Osteocyte (in vitro differentiated cells): ENCODE data around the gene VEZT. TPM values are rescaled to one million over a fixed set of nuclear protein-coding genes. Genes with fewer than 3 reads are reported as not detected.

Experiments
- DNase-seq: peaks from one replicate; pipeline ENCODE4 v3.0.0; 2021; ENCODE audit warnings: mixed read lengths; ENCODE audit not compliant: unreplicated experiment; ENCODE audit errors: extremely low spot score
- H3K27ac Mint-ChIP-seq: one replicate; pipeline ENCODE4 v1.8.0; 2021; ENCODE audit warnings: mild to moderate bottlenecking, mixed read lengths; ENCODE audit not compliant: unreplicated experiment
- H3K27me3 Mint-ChIP-seq: one replicate; pipeline ENCODE4 v1.8.0; 2021; ENCODE audit warnings: mixed read lengths; ENCODE audit not compliant: unreplicated experiment
- H3K36me3 Mint-ChIP-seq: one replicate; pipeline ENCODE4 v1.8.0; 2021; ENCODE audit warnings: mixed read lengths; ENCODE audit not compliant: unreplicated experiment
- H3K4me1 Mint-ChIP-seq: one replicate; pipeline ENCODE4 v1.8.0; 2021; ENCODE audit warnings: mixed read lengths; ENCODE audit not compliant: unreplicated experiment
- H3K4me3 Mint-ChIP-seq: one replicate; pipeline ENCODE4 v1.8.0; 2021; ENCODE audit warnings: mild to moderate bottlenecking, moderate library complexity, mixed read lengths; ENCODE audit not compliant: unreplicated experiment
- H3K9me3 Mint-ChIP-seq: one replicate; pipeline ENCODE4 v1.8.0; 2021; ENCODE audit warnings: mixed read lengths; ENCODE audit not compliant: unreplicated experiment
- CTCF ChIP-seq: fragments of 200-600 bp; sonication (generic); IDR thresholded peaks from 2 replicates; pipeline ENCODE4 v1.5.0; 2021; ENCODE audit warnings: antibody characterized with exemption, mild to moderate bottlenecking, moderate library complexity
- long read RNA-seq: library from polyadenylated mRNA; unstranded; transcript quantifications from one replicate; pipeline ENCODE4 v2.0.0, GENCODE V29; 2021
- total RNA-seq: library from RNA; stranded (reverse); gene quantifications from 2 replicates; pipeline ENCODE4 v1.2.1, GENCODE V29; 2021

Gene VEZT, protein sequence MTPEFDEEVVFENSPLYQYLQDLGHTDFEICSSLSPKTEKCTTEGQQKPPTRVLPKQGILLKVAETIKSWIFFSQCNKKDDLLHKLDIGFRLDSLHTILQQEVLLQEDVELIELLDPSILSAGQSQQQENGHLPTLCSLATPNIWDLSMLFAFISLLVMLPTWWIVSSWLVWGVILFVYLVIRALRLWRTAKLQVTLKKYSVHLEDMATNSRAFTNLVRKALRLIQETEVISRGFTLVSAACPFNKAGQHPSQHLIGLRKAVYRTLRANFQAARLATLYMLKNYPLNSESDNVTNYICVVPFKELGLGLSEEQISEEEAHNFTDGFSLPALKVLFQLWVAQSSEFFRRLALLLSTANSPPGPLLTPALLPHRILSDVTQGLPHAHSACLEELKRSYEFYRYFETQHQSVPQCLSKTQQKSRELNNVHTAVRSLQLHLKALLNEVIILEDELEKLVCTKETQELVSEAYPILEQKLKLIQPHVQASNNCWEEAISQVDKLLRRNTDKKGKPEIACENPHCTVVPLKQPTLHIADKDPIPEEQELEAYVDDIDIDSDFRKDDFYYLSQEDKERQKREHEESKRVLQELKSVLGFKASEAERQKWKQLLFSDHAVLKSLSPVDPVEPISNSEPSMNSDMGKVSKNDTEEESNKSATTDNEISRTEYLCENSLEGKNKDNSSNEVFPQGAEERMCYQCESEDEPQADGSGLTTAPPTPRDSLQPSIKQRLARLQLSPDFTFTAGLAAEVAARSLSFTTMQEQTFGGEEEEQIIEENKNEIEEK
- 65.7 and 74.7 TPM in 2 replicates for total RNA-seq
- long read RNA-seq, full-length matches to known transcripts = 188 of 403 reads
- long read RNA-seq, partial matches to known transcripts = 51 of 403 reads
- long read RNA-seq, other reads (novel, unspliced or antisense) = 164 of 403 reads

DNA sequence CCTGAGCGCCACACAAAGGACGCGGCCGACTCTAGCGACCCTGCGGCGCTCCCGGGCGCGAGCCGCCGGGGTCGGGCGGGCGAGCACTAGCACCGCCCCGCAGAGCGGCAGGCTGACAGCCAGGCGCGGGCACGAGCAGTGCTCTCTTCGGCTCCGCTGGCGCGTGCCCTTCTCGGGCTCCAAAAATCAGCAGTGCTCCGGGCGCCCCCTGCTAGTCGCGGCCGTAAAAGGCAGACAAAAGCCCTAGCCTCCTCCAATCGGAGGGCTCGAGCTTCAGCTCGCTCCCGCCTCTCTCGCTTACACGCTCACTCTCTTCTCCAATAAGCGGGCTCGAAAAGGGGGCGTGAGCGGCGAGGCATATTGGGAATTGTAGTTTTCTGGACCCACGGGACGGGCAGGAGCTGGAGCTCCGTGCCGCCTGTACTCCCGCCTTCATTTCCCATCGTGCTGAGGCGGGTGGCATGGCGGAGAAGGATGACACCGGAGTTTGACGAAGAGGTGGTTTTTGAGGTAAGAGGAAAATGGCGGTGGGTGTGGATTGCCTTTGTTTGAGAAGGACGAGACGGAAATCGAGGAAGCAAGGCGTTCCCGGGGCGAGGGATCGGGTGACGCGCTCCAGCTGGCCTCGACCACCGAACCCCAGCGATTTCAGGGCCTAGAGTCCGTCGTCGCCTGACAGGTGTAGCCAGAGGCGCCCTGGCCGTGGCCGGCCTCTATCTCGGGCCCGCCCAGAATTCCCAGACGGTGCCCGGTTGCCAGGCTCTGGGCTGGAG, at the start of gene VEZT, which contains the start of gene FGD6:
VEZT (plus strand) TSS at position 431 of the 773 bp plus-strand sequence; CDS start at position 475, 44 bp downstream.
FGD6 (minus strand) TSS at position 91 of the 773 bp plus-strand sequence. CDS start 227 bp downstream, outside the sequence.
- Mint-ChIP-seq H3K27me3 (no peaks in the 10 kb centered on the region), H3K36me3 (peaks cover 5% of the 10 kb centered on the region), H3K4me1 (peaks cover 65% of the 10 kb centered on the region), H3K27ac (peak within 1 kb of the TSS; percentile 99), H3K9me3 (no peaks in the 10 kb centered on the region), H3K4me3 (peak within 1 kb of the TSS; percentile 97)
- peak; percentile 99 for DNase-seq
- TF ChIP-seq CTCF = peak; percentile 66

DNA sequence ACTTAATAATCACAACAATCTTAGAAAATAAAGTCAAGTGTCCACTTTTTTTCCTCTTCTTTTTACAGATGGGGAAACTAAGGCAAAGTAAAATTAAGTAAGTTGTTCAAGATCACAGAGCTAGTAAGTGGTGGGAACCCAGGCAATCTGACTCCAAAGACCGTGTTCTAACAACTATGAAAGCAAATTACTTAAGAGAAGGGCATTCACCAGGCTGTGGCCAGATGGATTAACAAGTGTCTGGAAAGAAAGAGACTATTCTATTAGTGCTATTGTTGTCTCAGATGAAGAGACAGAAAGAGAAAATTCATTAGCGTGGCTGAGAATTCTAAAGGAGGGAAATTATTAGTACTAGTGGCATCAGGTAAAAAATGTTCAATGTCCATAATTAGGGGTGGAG, 48.9 kb upstream of the VEZT start:
- H3K27ac Mint-ChIP-seq = peak overlapping the region; percentile 73
- no peaks in the 10 kb centered on the region for H3K9me3 Mint-ChIP-seq
- peaks cover 2% of the 10 kb centered on the region for H3K36me3 Mint-ChIP-seq
- TF ChIP-seq CTCF = no peak
- H3K4me3 Mint-ChIP-seq = no peak overlapping the region
- H3K27me3 Mint-ChIP-seq = no peaks in the 10 kb centered on the region
- H3K4me1 Mint-ChIP-seq = peaks cover 40% of the 10 kb centered on the region
- no peak for DNase-seq

- H3K36me3 Mint-ChIP-seq = peaks cover 2% of the 10 kb centered on the region
- H3K27me3 Mint-ChIP-seq = no peaks in the 10 kb centered on the region
- peak overlapping the region; percentile 73 for H3K27ac Mint-ChIP-seq
- no peak overlapping the region for H3K4me3 Mint-ChIP-seq
- no peaks in the 10 kb centered on the region for H3K9me3 Mint-ChIP-seq
- TF ChIP-seq CTCF = no peak
- H3K4me1 Mint-ChIP-seq = peaks cover 38% of the 10 kb centered on the region
- no peak for DNase-seq
Measured at GRCh38 chr12:95169368-95169767, 48.2 kb upstream of the VEZT start.

DNA sequence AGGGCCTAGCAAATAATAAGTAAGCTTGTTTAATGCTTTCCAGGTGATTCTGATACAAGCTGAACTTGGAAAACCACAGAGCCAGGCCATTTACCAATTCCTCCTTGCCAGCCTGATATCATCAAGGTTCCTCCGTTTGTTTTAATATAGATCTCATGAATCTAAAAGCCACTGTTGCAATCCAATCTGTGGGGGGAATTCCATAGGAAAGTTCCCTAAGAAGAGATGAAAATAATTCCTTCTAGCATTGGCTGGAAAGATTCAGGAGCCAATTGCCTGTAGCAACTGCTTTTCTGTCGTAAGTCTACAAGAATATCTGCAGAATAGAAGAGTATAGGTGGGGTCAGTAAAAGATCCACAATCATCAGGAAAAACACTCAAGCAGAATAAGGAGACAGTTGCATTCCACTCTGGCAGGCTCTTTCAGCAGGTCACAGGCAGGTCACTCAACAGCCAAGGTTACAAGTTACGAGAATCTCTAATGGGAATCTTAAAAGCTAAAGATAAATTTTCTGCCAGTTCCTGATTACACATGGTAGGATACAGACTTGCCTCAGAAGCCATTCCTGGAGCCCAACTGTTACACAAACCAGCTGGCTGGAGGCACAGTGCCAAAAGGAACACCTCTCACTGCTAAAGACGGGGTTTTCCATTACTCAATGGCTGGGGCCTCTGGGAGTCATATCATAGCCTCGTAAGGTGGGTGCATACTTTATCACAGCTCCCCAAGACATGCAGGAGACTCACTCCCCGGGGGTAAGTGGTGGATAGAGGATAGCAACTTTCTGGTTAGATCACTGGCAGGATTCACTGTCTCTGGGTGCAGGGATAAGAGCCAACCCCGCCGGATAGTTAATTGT, 44.0 kb upstream of the VEZT start:
- peak overlapping the region; percentile 49 for H3K27ac Mint-ChIP-seq
- no peak for TF ChIP-seq CTCF

More for the DNA sequence above, 44.0 kb upstream of the VEZT start:
- Mint-ChIP-seq H3K9me3 (no peaks in the 10 kb centered on the region), H3K36me3 (peaks cover 2% of the 10 kb centered on the region), H3K4me3 (no peak overlapping the region), H3K4me1 (peaks cover 29% of the 10 kb centered on the region), H3K27me3 (no peaks in the 10 kb centered on the region)
- DNase-seq = no peak
